HG03196 (cell line): ENCODE measurements around the gene NR2C2AP.

Experiments used
- ATAC-seq: cut with Tn5 transposase; IDR thresholded peaks from one replicate; pipeline ENCODE4 v1.9.1; 2021; ENCODE audit not compliant: unreplicated experiment

NR2C2AP gene

DNA sequence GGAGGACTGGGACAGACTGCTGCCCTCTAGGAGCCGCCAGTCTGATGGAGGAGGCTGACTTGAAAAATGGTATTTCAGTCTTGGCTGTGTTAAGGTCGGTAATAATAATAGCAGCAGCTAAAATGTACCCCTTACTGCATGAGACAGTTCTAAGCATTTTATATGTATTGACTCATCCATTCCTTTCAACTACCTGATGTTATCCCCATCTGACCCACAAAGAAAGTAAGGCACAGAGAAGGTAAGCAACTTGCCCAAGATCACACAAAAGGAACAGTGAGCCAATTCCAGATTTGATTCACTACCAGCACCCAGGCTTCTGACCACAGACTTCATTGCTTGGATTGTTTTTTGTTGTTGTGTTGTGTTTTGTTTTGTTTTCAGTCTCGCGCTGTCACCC lies 12.6 kb upstream of the NR2C2AP start:
- no peak for ATAC-seq

DNA sequence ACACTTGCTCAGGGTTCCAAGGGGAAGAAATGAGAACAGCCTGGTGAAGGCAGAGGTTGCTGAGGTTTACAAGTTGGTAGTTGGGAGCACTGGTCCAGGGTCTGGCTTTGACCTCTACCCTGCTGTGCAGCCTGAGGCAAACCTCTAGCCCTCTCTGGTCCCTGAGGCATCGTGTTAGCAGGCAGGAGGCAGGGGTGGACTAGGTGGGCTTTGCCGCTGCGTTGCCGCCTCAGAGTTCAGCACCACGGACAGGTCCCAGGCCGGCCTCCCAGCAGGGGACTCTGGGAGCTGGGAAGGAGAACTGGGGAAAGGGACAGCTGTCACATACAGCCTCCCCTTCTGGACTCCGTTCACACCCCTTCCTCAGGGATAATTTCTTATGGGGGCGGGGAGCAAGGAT lies 11.7 kb upstream of the NR2C2AP start:
- ATAC-seq: no peak

DNA sequence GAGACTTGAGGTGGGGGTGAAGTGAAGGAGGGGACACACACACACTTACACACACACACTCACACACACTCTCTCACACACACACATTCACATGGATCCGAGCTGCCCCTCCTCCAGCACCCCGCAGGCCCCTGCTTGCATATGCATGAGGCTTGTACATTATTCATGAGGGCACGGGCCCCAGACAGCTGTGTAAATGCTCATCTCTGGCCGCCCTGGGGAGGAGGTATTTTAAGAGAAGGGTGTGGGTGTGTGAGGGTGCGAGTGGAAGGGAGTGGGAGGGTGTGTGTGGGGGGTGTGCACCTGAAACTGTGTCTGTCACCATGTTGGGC lies 10.9 kb upstream of the NR2C2AP start:
- no peak for ATAC-seq

DNA sequence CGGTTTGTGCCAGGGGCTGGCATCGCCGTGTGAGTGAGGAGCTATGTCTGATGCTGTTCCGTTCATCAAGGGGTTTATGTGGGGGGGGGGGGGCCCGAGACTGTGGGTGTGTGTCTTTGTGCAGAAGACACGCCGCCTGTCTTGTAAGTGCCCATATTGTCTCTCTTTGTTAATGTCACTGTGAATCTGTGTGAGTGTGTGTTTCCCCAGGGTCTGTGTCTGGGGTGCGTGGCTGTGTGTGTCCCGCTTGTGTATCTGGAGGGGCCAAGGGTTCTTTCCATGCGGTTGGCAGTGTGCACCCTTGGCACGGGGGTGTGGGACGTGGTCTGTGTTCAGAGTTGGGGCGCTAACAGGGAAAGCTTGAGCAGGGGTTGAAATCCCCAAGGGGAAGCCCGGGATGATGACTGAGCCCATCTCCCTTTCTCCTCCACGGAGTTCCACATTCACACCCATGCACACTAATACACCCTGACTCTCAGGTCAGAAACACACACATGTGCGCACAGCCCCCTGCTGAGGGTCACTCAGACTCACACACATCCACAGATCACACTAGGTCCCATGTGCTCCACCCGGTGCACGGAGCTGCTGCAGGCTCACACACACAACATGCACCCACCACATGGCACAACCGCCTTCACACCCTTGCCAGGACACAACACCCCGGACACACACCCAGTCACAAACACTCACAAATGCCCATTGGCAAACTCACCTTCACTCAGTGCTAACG lies 10.4 kb upstream of the NR2C2AP start:
- no peak for ATAC-seq

DNA sequence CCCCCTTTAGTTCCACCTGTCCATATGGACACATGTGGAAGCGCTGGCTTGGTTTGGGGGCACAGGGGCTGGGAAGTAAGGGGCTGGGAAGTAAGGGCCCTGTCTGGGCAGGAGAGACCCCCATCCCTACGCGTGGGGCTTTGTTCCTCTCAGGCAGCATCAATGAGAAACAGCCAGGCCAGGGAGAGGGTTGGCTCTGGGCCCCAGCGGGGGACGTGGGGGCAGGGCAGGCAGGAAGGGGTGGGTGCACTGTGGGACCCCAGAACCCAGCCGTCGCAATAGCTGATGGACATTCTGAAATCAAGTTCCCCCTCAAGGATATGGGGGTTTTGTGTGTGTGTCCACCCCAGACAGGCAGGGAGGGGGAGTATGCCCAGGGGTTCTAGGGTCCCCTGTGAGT lies 9.7 kb upstream of the NR2C2AP start:
- no peak for ATAC-seq

DNA sequence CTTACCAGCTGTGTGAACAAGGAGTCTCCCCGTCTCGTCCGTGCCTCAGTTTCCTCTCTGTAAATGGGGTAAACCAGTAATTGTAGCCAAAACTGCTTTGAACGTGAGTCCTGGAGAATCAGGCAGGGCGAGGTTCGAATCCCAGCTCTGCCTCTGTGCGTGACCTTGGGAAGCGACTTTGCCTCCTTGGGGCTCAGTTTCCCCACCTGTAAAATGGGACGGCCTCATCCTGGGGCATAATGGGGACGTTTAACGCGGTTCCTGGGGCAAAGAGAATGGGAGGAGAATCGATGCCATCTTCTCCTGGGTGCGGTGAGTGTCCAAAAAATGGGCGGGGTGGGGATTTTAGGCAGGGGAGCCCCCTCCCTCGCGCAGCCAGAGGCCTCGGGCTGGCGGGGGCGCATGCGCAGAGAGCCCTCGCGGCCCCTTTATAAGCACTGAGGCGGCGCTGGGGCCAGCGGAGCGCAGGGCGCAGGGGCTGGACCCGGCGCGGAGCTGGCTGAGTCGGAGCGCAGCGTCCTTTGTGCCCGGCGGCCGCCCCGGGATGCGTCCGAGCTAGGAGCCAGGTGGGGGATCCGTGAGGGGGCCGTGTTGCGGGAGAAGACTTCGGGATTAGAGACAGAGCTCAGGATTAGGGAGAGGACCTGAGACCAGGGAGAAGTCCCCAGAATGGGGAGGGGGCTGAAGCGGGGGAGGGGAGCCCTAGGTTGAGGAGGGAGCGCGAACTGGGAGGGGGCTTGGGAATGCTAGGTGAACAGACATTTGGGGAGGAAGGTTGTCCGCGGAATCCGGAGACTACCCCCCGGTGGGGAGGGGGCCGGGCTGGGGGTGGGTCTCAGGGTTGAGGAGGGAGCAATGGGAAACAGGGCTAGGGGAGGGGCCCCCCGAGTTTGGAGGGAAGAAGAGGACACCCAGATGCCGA lies 8.5 kb upstream of the NR2C2AP start, which contains the start of gene NCAN:
Gene NCAN, plus strand, starts transcription at position 460 of the 922 bp plus-strand sequence. CDS start 4,996 bp downstream, outside the sequence.
- ATAC-seq: no peak

DNA sequence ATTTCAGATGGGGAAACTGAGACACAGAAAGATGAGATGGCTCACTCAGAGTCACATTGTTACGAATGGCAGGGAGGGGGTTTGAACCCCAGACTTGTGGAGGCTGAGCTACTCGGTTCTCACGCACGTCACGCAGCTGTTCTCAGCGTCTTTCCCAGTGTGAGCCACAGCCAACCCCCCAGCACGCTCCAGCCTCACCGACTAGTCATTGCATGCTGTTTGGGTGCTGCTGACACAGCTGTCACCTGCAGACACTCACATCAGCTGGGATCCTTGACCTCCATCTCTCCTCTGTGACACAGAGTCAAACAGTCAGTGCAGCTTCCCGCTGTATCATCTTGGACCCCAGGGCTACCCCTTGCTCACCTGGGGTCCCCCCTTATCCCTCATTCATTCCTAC lies 6.2 kb upstream of the NR2C2AP start:
- ATAC-seq: no peak

DNA sequence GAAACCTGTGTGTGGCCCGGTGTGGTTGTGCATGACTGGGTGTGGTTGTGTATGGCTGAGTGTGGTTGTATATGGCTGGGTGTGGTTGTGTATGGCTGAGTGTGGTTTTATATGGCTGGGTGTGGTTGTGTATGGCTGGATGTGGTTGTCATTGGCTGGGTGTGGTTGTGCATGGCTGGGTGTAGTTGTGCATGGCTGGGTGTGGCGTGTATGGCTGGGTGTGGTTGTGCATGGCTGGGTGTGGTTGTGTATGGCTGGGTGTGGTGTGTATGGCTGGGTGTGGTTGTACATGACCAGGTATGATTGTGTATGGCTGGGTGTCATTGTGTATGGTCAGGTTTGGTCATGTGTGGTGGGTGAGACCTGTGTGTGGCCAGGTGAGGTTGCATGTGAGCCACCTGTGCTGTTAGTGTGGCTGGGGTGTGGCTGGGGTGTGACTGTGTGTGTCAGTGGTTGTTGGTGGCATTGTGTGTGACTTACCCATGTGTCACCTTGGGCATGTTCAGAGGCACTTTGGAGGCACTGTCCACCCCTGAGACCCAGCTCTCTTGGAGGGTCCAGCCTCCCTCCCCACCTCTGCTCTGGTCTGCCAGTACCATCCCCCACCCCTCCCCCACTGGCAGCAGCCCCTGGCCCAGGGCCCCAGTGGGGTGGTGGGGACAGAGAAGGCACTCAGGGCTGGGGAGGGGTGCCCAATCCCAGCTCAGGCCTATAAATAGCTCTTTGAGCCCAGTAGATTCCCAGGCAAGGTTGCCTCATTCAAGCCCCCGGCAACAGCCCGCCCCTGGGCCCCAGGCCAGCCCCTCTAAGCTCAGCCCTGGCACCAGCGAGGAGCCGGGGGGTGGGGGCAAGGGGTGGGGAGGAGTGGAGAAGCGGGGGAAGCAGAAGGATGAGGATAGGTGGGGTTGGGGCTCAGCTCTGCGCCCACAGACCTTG lies 4.7 kb upstream of the NR2C2AP start:
- no peak for ATAC-seq

DNA sequence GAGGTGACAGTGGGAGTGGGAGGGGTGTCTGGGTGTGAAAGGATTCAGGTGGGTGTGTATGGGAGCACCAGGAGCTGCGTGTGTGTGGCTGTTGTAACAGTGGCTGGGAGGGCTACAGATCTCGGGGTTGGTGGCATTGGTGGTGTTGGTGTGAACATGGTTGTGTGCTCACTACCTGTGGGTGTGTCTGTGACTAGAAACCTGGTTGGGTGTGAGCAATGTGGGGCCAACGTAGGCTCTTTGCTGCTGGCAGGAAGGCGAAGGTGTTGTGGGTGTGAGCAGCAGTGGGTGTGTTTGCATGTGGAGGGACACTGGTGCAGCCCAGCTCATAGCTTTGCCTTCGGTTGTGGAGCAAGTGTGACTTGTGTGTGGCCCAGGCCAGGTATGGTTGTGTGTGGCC lies 3.7 kb upstream of the NR2C2AP start:
- no peak for ATAC-seq

DNA sequence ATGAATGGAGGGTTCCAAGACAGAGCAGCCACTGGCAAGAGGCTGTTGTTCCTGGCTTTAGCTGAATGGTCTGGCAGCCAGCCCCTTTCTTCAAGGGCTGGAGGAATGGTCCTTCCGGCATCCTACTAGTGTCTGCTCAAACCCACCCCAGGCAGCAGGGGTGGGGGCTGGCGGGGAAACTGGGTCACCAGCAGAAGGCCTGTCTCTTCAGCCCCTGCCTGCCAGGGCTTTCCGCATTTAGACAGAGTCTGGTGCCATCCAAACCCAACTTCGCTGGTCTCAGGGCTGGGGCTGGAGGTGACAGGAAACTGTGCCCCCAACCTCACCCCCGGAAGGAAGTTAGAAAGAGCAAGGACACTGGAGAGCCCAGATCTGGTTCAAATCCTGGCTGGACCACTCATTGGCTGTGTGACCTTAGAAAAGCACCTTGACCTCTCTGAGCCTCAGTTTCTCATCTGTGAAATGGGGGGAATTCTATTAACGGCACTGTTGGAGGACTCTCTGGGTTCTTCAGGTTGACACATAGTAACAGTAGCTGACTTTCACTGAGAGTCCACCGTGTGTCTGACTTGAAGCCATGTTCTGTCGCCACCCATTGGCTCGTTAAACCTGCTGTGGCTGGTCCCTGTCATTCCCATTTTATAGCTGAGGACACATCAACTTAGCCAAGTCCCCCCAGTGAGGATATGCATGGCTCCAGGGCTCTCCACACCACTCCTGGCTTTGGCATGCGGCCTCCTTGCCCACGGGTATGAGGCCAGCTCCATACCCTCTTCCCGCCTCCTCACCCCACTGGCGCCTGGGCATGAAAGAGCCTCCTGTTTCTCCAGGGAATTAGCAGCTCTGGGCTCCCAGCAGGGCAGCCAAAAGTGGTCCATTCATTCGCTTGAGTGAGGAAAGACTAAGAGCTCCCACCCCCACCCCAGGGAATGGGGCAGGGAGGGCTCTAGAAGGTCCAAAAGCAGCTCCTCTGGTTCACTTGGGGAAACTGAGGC lies 2.5 kb upstream of the NR2C2AP start:
- no peak for ATAC-seq

DNA sequence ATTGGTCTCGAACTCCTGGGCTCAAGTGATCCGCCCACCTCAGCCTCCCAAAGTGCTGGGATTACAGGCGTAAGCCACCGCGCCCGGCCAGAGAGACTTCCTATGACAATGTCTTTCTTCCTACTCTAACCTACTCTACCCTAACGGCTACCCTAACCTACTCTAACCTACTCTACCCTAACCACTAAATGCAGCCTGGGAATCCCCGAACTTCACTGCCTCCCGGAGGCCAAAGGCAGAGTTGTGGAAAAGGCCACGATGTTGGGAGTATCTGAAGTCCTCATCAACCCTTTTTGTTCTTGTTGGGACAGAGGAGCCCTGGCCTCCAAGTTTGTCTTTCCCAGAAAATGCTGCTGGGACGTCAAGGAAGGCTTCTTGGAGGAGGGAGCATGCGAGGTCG lies 967 bp upstream of the NR2C2AP start:
- ATAC-seq: no peak

DNA sequence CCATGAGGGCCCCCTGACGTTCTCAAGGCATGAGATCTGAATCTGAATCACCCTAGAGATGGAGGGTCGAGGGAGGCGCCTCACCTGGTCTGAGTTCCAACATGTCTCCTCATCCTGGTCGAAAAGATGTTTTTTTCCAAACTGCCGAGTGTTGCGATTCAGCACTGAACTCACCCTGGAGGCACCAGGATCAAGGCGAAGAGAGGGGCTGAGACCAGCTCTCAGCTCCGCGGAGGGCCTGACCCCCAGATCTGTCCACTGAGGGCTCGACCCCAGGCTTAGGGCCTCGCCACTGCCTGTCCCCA lies 555 bp downstream of the NR2C2AP start:
- ATAC-seq: peak; percentile 5

DNA sequence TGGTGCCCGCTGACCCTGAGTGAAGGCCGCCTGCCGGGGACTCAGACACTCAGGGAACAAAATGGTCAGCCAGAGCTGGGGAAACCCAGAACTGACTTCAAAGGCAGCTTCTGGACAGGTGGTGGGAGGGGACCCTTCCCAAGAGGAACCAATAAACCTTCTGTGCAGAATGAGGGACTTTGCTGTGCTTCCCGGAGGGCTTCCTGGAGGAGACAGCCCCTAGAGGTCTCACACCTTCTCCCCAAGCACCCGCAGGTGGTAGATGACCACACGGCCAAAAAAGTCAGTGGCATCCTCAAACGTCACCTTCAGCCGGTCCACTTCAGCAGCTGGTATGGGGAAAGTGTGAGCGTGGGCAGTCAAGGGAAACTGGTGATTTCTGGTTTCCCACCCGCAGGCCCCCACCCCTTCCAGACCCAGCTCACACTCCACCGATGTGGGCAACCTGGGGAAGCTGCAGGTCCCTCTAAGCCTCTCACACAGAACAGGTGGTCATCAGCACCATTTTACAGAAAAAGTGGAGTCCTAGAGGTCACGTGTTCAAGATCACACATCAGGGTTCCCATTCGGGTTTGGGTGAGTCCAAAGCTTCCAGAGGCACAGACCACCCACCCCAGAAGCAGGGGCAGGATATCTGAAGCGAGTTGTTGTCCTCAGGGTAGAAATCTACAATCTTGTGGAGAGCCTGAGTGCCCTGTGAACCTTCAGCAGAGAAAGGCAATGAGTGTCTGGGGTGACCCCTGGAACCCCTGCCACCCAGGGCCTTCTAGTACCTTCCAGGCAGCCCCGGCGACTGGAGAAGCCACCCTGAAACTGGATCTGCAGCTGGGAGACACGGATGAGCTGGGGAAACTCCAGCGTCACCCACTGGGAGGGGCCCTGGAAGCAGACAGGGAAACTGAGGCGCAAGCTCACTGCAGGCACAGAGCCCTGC lies 1.2 kb downstream of the NR2C2AP start:
- ATAC-seq: no peak

DNA sequence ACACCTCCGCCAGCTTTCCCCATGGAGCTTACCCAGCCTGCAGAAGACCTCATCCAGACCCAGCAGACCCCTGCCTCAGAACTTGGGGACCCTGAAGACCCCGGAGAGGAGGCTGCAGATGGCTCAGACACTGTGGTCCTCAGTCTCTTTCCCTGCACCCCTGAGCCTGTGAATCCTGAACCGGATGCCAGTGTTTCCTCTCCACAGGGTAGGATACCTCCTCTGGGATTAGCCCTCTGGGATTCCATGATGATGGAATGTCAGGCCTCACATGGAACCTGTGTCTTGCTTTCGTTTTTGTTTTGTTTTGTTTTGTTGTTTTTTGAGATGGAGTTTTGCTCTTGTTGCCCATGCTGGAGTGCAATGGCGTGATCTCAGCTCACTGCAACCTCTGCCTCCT lies 9.3 kb downstream of the NR2C2AP start:
- no peak for ATAC-seq

DNA sequence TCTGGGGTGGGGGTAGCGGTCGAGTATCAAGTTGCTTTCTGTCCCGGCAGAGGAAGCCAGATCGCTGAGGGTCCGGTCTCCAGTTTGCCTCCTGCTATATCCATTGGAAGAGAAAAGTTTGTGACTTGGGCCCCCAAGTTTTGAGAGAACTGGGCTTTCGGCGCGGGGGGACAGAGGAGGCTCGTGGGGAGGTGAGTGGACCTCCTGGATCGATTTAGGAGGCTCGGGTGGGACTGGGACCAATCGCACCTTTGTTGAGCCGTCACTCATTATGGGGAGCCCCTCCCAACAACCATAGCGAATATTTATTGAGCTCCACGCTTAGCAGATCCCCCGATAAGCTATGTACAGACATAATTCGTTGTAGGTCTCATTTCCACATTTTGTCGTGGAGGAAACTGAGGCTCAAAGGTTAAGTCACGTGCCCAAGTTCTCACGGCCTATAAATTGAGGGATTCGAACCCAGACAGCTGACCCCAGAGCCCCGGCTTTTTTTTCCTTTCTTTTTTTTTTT lies 10.2 kb downstream of the NR2C2AP start:
- no peak for ATAC-seq

DNA sequence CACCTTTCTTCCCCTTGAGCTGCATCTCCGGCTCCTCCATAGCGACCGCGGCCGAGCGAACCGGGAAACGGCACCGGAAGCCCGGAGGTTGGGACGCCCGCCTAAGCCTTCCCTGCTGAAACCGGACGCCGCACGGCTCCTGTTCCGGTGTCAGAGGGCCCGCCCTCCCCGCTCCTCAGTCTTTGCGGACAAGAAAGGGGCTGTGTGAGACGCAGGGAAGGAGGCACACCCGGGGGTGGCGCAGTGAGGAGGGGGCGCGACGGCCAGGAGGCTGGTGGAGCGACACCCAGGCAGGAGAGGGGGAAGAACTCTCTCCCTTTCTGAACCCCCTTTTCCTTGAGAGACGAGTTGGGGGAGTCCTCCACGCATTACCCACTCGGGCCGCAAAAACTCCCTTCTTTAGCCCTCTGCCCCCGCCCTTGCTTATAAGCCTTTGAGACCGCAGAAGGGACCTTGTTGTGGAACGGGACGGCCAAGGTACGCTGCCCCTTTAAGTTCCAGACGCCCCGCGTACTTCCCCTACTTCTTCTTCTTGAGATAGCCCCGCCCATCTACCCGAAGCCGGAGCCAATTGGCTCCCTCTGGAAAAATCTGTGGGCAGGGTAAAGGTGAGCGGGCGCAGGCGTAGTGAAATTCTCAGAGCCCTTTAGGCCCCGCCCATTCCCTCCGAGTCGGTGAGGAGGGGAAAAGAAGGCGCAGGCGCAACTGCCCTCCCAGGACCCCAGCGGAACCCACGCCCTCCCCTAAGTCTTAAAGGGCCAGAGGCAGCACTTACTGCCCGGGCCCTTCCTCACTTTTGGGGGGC lies 10.9 kb downstream of the NR2C2AP start, which contains the start of the genes BORCS8 and RFXANK:
Gene BORCS8, minus strand, starts transcription at position 75 of the 805 bp plus-strand sequence. Its CDS starts 35 bp downstream, at position 40.
Gene RFXANK, plus strand, starts transcription at position 181 of the 805 bp plus-strand sequence. CDS start 1,689 bp downstream, outside the sequence.
- peak; percentile 79 for ATAC-seq

DNA sequence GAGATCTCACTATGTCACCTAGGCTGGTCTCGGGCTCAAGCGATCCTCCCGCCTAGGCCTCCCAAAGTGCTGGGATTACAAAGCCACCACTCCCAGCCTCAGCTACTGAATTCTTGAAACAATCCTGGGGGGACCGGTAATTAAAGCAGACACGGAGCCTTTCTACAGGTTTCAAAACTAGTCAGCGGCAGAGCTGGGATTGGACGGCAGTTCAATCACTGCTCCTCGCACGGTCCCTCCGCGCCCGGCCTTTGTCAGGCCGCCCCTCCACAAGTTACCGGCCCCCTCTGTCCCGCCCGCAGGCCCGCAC lies 11.5 kb downstream of the NR2C2AP start:
- no peak for ATAC-seq

DNA sequence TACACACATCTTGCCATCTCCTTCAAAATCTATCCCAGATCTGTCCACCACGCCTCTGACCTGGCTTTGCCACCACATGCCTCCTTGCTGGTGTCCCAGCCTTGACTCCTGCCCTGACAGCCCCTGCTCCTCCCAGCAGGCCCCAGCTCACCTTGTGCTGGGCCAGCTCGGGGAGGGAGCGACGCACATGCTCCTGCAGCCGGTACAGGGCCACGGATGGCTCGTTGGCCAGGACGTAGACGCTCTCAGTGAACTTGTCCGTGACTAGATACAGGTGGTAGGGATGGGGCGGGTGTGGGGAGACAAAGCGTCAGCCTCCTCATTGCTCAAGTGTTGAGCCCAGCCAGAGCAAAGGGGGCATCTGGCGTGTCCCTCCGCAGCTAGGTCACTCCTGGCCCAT lies 16.5 kb downstream of the NR2C2AP start:
- ATAC-seq: no peak
